Fibroblast of gingiva (primary cell): ENCODE measurements around the gene EIF3A.
A peak's percentile ranks its signal among the peaks of the same experiment; 100 is the strongest.
"Not testable (repeated sequence)": the region's sequence is repeated elsewhere in the genome, so short reads cannot be mapped to it uniquely, and the experiment has no call there.

Experiments used
- DNase-seq: peaks from one replicate; pipeline ENCODE4 v3.0.0-alpha.2; 2011; ENCODE audit warnings: low read depth

EIF3A gene

GRCh38 chr10:119051775-119052174 is 28.8 kb downstream of the EIF3A start:
- DNase-seq = no peak

- no peak for DNase-seq
Measured at GRCh38 chr10:119049777-119050176, 30.8 kb downstream of the EIF3A start.

- DNase-seq = no peak
Measured at GRCh38 chr10:119049361-119049760, 31.3 kb downstream of the EIF3A start.

DNA sequence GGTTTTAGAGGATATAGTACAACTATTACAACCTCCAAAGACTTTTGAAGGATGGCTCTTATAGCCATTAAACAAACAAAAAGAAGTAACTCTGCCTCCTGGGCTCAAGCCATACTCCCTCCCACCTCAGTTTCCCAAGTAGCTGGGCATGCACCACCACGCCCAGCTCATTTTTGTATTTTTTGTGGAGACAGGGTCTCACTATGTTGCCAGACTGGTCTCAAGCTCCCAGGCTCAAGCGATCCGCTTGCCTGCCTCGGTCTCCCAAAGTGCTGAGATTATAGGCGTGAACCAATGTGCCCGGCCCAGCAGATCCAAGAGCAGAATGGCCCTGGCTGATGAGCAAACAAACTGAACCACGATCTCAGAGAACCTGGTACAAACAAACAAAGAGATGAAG is 35.1 kb downstream of the EIF3A start:
- no peak for DNase-seq

DNA sequence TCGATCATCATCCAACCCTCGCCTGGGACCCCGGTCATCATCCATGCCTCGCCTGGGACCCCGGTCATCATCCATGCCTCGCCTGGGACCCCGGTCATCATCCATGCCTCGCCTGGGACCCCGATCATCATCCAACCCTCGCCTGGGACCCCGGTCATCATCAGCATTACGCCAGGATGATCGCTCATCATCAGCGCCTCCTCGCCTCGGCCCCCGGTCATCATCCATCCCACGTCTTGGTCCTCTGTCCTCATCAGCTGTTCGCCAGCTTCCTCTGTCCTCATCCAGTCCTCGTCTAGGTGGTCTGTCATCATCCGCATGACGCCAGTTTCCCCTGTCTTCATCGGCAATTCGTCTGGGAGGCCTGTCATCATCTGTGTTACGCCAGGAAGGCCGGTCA is 38.4 kb downstream of the EIF3A start:
- DNase-seq = no peak

GRCh38 chr10:119041326-119041725 is 39.3 kb downstream of the EIF3A start:
- DNase-seq = no peak

DNA sequence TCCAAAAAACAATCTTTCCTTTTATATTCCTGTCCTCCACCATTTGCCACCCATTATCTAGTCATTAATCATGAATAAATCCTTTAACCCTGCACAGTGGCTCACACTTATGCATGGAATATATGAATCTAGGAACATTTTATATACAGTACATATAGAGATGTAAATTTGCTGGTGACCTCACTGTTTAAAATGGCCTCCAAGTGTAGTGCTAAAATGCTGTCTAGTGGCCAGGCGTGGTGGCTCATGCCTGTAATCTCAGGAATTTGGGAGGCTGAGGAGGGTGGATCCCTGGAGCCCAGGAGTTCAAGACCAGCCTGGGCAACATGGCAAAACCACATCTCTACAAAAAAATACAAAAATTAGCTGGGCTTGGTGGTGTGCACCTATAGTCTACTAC is 41.5 kb downstream of the EIF3A start:
- no peak for DNase-seq

- DNase-seq = no peak
Measured at GRCh38 chr10:119031496-119032059, 49.0 kb downstream of the EIF3A start.

- peak; percentile 38 for DNase-seq
Measured at GRCh38 chr10:119030421-119031250, 50.0 kb downstream of the EIF3A start.

DNA sequence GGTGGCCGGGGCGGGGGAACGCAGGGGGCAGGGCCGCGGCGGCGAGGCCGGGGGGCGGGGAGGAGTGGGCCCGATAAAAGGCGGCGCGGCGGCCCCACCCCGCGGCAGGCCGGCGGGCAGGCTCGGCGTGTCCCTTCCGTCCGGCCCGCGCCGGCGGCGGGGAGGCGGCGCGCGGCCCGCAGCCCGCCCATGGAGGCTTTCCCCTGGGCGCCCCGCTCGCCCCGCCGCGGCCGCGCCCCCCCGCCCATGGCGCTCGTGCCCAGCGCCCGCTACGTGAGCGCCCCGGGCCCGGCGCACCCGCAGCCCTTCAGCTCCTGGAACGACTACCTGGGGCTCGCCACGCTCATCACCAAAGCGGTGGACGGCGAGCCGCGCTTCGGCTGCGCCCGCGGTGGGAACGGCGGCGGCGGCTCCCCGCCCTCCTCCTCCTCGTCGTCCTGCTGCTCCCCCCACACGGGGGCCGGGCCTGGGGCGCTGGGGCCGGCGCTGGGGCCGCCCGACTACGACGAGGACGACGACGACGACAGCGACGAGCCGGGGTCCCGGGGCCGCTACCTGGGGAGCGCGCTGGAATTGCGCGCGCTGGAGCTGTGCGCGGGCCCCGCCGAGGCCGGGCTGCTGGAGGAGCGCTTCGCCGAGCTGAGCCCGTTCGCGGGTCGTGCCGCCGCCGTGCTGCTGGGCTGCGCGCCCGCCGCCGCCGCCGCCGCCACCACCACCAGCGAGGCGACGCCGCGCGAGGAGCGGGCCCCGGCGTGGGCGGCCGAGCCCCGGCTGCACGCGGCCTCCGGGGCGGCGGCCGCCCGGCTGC is 50.8 kb downstream of the EIF3A start, which contains the start of gene NANOS1:
Gene NANOS1 (plus strand): TSS at position 102 of the 808 bp plus-strand sequence. CDS start 88 bp downstream, at position 190.
- no peak for DNase-seq

GRCh38 chr10:119028900-119029612 is 51.6 kb downstream of the EIF3A start:
- DNase-seq = peak; percentile 82

GRCh38 chr10:119028445-119028899 is 52.1 kb downstream of the EIF3A start:
- not testable (repeated sequence) for DNase-seq

DNA sequence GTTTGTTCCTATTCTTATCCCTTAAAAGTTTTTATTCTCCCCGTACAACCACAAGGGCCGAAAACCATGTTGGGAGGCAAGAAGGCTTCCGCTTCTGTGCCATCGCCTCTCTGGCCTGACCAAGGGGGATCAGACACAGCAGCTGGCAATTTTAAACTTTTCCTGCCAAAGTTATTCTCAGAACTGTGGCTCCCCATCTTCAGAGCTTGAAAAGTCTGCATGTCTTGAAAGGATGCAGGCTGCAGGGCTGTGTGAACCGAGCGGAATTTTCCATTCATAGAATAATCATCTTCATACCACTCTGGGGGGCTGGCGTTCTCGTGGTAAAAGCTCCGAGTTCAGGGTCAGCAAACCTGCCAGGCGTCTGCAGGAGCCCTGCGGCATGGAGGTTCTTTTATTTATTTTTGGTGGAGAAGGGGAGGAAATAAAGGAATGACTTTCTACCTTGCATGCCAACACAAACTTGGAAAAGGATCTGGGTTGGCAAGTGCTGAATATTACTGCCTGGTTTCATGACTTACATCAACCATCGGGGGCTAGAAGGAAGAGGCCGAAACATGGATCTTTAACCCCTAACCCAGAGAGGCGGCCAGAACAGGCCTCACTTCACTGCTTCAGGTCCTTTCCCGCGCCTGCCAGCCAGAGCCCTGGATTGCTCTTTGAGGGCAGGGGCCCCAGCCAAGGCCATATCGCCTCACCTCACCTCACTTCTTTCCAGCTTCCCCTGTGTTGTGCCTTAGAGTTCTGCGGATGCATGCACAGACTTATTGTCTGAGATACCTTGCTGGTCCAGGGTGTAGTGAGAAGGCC is 54.1 kb downstream of the EIF3A start:
- peak; percentile 66 for DNase-seq

DNA sequence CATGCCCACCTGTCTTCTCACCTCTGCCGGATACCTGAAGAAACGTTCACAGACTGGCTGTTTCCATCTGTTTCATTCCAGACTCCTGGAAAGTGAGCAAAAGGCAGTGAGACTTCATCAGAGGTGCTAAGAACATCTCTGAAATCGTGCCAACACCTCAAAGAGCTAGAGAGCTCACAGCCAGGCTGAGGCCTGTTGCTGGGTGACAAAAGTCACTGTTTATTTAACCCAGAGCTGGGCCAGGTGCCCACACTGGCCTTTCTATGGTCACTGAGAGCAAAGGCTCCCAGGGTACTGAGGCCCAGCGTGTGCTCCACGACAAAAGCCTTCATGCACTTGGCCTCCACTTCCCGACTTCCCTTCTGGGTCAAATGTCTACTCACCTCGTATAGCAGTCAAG is 54.8 kb downstream of the EIF3A start:
- peak; percentile 10 for DNase-seq

GRCh38 chr10:119025336-119025735 is 55.3 kb downstream of the EIF3A start:
- peak; percentile 77 for DNase-seq

DNA sequence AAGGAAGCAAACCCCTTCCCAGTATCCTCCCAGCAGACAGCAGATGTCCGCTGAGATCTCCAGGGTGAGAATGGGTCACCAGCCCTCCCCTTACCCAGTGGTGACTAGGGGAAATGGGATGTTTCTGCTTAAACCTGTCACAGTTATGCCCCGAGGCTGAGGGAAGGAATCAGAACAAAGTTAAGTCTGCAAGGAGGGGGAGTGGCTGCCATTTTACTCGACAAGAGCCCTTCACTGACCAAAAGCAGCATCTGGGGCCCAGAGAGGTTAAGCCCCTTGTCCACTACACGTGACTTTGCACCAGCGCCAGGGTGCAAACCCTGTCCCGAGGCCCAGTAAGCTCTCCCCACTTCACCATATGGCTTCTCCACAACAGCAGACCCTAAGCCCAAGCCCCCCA is 55.7 kb downstream of the EIF3A start:
- peak; percentile 10 for DNase-seq

GRCh38 chr10:119023553-119023868 is 57.1 kb downstream of the EIF3A start:
- DNase-seq = no peak

DNA sequence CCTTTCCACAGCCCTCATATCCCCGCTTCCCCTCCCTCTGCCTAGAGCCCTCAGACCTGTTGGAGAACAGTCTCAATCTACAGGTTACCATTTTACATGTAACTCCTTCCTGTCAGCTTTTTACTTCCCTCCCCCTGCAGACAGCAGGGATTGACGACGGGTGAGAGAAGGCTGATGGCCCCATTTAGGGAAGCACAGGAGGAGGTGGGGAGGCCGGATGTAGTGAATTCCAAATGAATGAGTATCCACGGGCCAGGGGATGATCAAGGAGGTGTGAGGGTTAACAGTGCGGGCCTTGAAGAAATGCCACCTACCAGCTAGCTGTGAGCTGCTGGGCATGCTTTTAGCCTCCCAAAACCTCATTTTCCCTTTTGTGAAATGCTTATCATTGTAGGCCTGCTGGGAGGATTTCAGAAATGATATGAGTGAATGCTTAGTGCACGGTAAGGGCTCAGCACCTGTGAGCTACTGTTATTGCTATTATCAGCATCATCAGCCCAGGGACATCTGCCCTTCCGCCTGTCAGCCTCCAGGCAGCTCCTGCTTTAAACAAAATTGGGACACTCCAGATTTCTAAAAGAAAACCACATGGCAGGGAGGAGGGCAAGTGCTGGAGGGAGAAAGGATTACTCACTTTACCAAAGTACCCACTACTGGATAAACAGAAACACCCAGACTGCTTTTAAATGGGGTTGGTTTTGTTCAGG is 57.6 kb downstream of the EIF3A start:
- DNase-seq = peak; percentile 89

DNA sequence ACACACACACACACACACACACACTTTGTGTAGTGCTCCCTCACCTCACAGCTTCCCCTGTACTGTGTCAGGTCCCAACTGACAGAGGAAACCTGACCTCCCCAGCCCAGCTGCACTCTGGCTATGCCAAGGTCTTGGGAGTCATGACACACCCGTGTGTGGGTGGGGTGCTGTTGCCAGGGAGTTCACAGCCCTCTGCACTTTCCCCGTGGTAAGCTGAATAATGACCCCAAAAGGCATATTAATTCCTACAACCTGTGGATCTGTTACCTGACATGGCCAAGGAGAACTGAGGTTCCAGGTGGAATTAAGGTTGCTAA is 60.0 kb downstream of the EIF3A start:
- no peak for DNase-seq

- no peak for DNase-seq
Measured at GRCh38 chr10:119007211-119007574, 73.4 kb downstream of the EIF3A start.
